COR-L47 (cell line): ENCODE results near the gene FAM50B.
"Not testable (repeated sequence)": the region's sequence is repeated elsewhere in the genome, so short reads cannot be mapped to it uniquely, and the experiment has no call there.

Experiments used
- DNase-seq: peaks from one replicate; lab custom pipeline; 2025; lab: John Stamatoyannopoulos, UW

FAM50B gene

GRCh38 chr6:3848380-3848779 is 793 bp upstream of the FAM50B start:
- DNase-seq = no peak

DNA sequence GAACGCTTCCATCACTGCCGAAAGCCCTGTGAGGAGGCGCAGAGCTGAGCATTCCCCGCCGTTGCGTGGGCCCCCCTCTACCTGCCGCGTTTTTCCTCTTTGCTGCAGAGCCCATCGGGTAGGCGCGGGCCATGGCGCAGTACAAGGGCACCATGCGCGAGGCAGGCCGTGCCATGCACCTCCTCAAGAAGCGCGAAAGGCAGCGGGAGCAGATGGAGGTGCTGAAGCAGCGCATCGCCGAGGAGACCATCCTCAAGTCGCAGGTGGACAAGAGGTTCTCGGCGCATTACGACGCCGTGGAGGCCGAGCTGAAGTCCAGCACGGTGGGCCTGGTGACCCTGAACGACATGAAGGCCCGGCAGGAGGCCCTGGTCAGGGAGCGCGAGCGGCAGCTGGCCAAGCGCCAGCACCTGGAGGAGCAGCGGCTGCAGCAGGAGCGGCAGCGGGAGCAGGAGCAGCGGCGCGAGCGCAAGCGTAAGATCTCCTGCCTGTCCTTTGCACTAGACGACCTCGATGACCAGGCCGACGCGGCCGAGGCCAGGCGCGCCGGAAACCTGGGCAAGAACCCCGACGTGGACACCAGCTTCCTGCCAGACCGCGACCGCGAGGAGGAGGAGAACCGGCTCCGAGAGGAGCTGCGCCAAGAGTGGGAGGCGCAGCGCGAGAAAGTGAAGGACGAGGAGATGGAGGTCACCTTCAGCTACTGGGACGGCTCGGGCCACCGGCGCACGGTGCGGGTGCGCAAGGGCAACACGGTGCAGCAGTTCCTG is 693 bp downstream of the FAM50B start:
- no peak for DNase-seq

GRCh38 chr6:3850451-3851203 is 1.5 kb downstream of the FAM50B start:
- no peak for DNase-seq

DNA sequence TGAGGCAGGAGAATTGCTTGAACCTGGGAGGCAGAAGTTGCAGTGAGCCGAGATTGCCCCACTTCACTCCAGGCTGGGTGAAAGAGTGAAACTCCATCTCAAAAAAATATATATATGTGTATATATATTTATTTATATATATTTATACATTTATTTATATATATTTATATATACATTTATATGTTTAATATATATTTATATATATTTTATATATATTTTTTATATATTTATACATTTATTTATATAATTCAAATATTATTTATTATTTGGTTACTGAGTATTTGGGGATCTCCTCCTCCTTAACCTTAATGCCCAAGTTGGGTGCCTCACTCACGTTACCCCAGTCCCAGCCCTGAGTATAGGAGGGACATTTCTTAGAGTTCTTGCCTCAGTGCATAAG is 2.7 kb downstream of the FAM50B start:
- no peak for DNase-seq

GRCh38 chr6:3852391-3852790 is 3.2 kb downstream of the FAM50B start:
- no peak for DNase-seq

GRCh38 chr6:3855866-3856265 is 6.7 kb downstream of the FAM50B start:
- no peak for DNase-seq

DNA sequence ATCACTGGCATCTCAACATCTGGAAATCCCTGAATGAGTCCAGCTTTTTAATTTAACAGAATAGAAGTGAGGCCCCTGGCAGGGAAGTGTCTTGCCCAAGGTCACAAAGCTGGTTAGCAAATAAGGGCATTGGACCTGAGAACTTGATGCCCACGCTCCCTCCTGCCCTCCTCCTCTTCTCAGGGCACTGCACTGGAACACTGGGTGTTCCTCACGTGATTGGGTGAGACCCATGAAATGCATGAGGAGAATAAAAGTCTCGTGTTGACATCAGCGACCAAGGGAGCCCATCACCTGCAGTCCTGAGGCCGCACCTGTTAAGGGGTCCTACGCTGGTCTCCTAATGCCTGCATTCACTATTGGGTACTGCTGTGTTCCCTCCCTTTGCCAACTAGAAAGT is 7.4 kb downstream of the FAM50B start:
- DNase-seq = no peak

DNA sequence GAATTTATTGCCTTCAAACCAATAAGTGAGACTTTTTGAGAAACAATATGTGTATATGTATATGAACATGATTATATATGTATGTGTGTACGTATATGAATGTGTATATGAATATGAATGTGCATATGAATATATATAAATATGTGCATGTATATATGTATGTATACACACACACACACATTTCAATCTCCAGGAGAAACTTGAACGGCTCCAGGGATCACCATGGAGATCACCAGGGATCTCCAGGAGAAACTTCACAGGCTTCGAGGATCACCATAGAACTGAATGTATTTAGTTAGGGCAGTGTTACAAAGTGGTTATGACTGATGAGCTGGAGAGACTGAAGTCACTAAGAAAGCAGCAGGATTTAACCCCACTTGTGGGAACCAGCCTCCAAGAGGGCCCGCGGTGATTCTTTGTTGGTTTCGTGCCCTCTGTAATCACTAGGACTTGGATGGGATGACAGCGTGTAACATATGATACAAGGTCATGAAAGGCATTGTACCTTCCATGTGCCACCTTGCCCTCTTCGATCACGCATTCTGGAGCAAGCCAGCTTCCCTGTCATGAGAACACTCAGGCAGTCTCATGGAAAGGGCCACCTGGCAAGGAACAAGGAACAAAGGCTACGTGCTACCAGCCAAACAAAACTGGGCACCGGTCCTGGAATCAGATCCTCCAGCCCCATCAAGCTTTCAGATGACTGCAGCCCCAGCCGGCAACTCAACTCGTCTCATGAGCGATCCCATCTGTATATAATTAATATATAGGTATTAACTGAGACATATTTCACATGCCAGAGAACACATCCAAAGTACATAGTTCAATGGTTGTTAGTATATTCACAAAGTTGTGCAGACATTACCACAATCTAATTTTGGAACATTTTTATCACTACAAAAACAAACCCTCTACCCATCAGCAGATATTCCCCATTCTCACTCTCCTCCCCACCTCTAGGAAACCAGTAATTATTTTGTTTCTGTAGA is 8.6 kb downstream of the FAM50B start:
- DNase-seq = no peak

GRCh38 chr6:3859878-3860552 is 10.8 kb downstream of the FAM50B start:
- DNase-seq = no peak

GRCh38 chr6:3861424-3861823 is 12.3 kb downstream of the FAM50B start:
- no peak for DNase-seq

DNA sequence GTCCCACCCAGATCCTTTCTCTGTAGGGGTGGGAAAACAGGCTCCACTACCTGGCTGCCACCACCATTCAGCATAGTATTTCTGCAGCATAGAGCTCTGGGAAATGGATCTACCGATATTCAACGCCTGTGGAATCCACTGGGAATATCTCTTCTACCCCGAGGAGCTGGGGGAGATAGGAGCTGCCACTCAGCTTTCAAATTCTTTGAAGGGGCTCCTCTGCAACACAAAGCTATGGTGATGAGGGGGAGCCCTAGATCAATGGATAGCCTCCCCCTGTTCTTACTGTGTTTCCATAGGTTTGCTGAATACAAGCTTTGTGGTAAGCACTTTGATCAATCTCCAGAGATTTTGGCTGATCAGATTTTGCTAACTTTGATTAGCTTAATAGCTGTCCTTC is 12.9 kb downstream of the FAM50B start:
- DNase-seq = no peak

DNA sequence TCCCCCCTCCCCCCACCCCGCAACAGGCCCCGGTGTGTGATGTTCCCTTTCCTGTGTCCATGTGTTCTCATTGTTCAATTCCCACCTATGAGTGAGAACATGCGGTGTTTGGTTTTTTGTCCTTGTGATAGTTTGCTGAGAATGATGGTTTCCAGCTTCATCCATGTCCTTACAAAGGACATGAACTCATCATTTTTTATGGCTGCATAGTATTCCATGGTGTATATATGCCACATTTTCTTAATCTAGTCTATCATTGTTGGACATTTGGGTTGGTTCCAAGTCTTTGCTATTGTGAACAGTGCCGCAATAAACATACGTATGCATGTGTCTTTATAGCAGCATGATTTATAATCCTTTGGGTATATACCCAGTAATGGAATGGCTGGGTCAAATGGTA is 14.1 kb downstream of the FAM50B start:
- not testable (repeated sequence) for DNase-seq

DNA sequence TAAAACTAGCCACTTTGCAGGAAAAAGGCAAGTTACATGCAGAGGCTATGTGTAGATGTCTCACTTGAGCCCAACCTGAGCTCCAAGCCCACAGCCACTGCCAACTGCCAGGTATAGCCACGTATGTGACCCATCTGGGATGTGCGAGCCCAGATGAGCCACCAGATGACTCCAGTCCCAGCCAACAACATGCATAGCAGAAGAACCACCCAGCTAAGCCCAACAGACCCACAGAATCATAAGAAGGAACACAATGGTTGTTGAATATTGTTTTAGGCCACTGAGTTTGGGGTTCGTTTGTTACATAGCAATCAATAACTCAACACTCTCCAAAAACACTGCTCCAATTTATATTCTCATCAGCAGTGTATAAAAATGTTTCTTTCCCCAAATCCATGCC is 16.3 kb downstream of the FAM50B start:
- no peak for DNase-seq

GRCh38 chr6:3867641-3868502 is 18.7 kb downstream of the FAM50B start:
- DNase-seq = no peak

- no peak for DNase-seq
Measured at GRCh38 chr6:3868544-3868943, 19.4 kb downstream of the FAM50B start.

DNA sequence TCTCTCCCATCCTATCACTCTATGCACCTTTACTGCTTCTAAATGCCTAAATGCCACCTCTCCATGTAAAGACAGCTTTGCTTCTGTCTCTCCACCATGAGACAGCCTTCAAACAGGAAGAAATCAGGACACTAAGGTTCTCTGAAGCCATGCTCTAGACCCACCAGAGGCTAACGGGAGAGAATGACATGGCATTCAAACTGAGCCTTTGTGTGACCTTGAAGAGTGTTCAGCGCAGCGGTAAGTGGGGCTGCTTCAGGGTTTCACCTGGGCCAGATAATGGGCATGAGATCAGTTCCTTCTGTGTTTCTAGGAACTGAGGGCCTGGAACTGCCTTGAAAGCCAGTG is 20.1 kb downstream of the FAM50B start:
- DNase-seq = no peak

- no peak for DNase-seq
Measured at GRCh38 chr6:3869632-3870527, 20.7 kb downstream of the FAM50B start.

- no peak for DNase-seq
Measured at GRCh38 chr6:3870528-3870925, 21.4 kb downstream of the FAM50B start.

DNA sequence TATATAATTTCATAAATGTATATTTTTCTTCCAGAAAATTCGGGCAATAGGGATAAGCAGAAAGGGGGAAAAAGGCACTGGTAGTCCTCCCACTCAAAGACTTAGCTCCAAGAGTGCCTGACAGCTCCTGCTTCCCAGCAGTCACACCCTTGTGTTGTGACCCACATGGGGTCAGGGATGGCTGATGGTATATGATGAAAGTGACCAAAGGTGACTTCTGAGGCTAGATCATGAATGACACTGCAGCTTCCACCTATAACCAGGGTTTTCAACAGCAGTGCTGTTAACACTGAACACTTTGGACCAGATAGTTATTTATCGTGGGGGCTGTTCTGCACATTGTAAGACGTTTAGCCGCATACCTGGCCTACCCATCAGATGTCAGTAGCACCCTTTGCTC is 22.3 kb downstream of the FAM50B start:
- DNase-seq = no peak

DNA sequence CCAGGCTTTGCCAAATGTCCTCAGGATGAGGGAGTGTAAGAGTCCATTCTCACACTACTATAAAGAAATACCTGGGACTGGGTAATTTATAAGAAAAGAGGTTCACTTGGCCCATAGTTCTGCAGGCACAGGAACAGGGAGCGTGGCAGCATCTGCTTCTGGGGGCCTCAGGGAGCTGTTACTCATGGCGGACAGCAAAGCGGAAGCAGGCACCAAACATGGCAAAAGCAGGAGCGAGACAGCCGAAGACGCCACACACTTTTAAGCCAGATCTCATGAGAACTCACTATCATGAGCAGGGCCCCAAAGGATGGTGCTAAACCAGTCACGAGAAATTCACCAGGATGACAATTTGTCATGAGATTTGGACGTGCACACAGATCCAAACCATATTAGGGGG is 22.8 kb downstream of the FAM50B start:
- no peak for DNase-seq
